Muscle layer of duodenum (tissue), 2 donors: ENCODE measurements around the gene UNC5B.
"Not testable (repeated sequence)": the region's sequence is repeated elsewhere in the genome, so short reads cannot be mapped to it uniquely, and the experiment has no call there.

Experiments used
- H3K27ac ChIP-seq: one replicate; pipeline ENCODE4 v1.7.0; 2013; ENCODE audit warnings: mild to moderate bottlenecking, low read length
- H3K27me3 ChIP-seq: one replicate; pipeline ENCODE4 v1.7.0; 2013; ENCODE audit warnings: low read depth, mild to moderate bottlenecking, control low read depth, low read length
- H3K36me3 ChIP-seq, 2 donors: one replicate each; pipeline ENCODE4 v1.7.0; 2013; ENCODE audit warnings: low read length in 2 of 2, control low read depth in 1 of 2, mild to moderate bottlenecking in 1 of 2; ENCODE audit not compliant: insufficient read depth in 2 of 2, control insufficient read depth in 1 of 2
- H3K4me1 ChIP-seq, 2 donors: one replicate each; pipeline ENCODE4 v1.7.0; 2013; ENCODE audit warnings: low read length in 2 of 2, mild to moderate bottlenecking in 2 of 2, control low read depth in 1 of 2, moderate library complexity in 1 of 2; ENCODE audit not compliant: insufficient read depth in 2 of 2, control insufficient read depth in 1 of 2
- H3K4me3 ChIP-seq, 2 donors: one replicate each; pipeline ENCODE4 v1.7.0; 2013; ENCODE audit warnings: low read length in 2 of 2, low read depth in 1 of 2, mild to moderate bottlenecking in 1 of 2
- H3K9me3 ChIP-seq, 2 donors: one replicate each; pipeline ENCODE4 v1.7.0; 2013; ENCODE audit warnings: low read length in 2 of 2, control low read depth in 1 of 2, mild to moderate bottlenecking in 1 of 2; ENCODE audit not compliant: control insufficient read depth in 1 of 2
- donor health status: healthy.

UNC5B gene

GRCh38 chr10:71266147-71266917, 54.0 kb downstream of the UNC5B start:
- no peak overlapping the region for H3K4me3 ChIP-seq
- no peaks in the 10 kb centered on the region for H3K9me3 ChIP-seq
- H3K27ac ChIP-seq = no peak overlapping the region
- H3K4me1 ChIP-seq = peaks cover 0 to 44% of the 10 kb centered on the region in 2 donors
- no peaks in the 10 kb centered on the region for H3K36me3 ChIP-seq
- H3K27me3 ChIP-seq = no peaks in the 10 kb centered on the region

- Histone ChIP-seq H3K4me1 (peaks cover 0 to 44% of the 10 kb centered on the region in 2 donors), H3K27ac (no peak overlapping the region), H3K4me3 (no peak overlapping the region), H3K9me3 (no peaks in the 10 kb centered on the region), H3K36me3 (no peaks in the 10 kb centered on the region), H3K27me3 (no peaks in the 10 kb centered on the region)
Measured at GRCh38 chr10:71266918-71267442, 54.6 kb downstream of the UNC5B start.

GRCh38 chr10:71267508-71268240, 55.3 kb downstream of the UNC5B start:
- no peaks in the 10 kb centered on the region for H3K36me3 ChIP-seq
- no peak overlapping the region for H3K4me3 ChIP-seq
- no peaks in the 10 kb centered on the region for H3K27me3 ChIP-seq
- no peak overlapping the region for H3K27ac ChIP-seq
- peaks cover 0 to 44% of the 10 kb centered on the region in 2 donors for H3K4me1 ChIP-seq
- H3K9me3 ChIP-seq = no peaks in the 10 kb centered on the region

- peaks cover 0 to 41% of the 10 kb centered on the region in 2 donors for H3K4me1 ChIP-seq
- no peaks in the 10 kb centered on the region for H3K27me3 ChIP-seq
- H3K9me3 ChIP-seq = no peaks in the 10 kb centered on the region
- H3K27ac ChIP-seq = no peak overlapping the region
- no peaks in the 10 kb centered on the region for H3K36me3 ChIP-seq
- no peak overlapping the region for H3K4me3 ChIP-seq
Measured at GRCh38 chr10:71268247-71268691, 55.9 kb downstream of the UNC5B start.

GRCh38 chr10:71268758-71269157, 56.4 kb downstream of the UNC5B start:
- H3K36me3 ChIP-seq = no peaks in the 10 kb centered on the region
- no peak overlapping the region for H3K27ac ChIP-seq
- no peak overlapping the region for H3K4me3 ChIP-seq
- H3K9me3 ChIP-seq = no peaks in the 10 kb centered on the region
- no peaks in the 10 kb centered on the region for H3K27me3 ChIP-seq
- H3K4me1 ChIP-seq = peaks cover 0 to 41% of the 10 kb centered on the region in 2 donors

DNA sequence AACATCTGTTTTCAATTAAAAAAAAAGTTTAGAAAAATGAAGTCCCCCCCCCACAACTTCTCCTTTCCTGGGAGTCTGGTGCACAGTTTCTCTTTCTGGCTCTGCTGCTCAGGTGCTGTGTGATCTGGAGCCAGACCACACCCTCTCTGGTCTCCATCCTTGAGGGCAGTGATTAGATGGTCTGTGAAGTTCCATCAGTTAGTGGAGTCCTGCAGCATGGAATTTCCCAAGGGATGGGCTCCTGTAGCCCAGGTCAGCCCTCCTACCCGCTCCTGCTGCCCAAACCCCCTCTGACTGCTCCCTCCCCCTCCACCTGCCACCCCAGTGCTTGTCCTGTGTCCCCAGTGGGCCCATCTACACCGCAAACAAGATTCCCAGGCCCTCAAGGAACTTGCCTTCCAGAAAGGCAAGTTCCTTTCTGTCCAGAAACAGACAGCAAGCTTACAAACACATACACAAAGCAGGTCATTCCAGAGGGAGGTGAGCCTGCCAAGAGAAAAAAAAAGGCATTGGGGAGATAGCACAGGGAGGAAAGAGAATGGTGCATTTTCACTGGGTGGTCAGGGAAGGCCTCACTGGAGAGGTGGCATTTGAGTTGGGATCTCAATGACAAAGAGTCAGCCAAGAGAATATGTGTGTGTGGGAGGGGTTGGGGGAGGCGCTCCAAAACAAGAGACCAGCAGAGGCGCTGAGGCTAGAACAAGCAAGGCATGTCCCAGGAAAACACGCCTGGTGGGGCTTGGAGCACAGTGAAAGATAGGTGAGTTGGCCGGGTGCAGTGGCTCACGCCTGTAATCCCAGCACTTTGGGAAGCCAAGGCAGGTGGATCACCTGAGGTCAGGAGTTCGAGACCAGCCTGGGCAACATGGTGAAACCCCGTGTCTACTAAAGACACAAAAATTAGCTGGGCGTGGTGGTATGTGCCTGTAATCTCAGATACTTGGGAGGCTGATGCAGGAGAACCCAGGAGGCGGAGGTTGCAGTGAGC, 57.2 kb downstream of the UNC5B start:
- H3K4me1 ChIP-seq = peaks cover 0 to 43% of the 10 kb centered on the region in 2 donors
- no peaks in the 10 kb centered on the region for H3K9me3 ChIP-seq
- no peak overlapping the region for H3K27ac ChIP-seq
- H3K36me3 ChIP-seq = no peaks in the 10 kb centered on the region
- no peaks in the 10 kb centered on the region for H3K27me3 ChIP-seq
- H3K4me3 ChIP-seq = no peak overlapping the region

GRCh38 chr10:71270301-71271220, 58.2 kb downstream of the UNC5B start:
- Histone ChIP-seq H3K4me1 (peaks cover 0 to 47% of the 10 kb centered on the region in 2 donors), H3K27ac (no peak overlapping the region), H3K9me3 (no peaks in the 10 kb centered on the region), H3K36me3 (no peaks in the 10 kb centered on the region), H3K4me3 (no peak overlapping the region), H3K27me3 (no peaks in the 10 kb centered on the region)

DNA sequence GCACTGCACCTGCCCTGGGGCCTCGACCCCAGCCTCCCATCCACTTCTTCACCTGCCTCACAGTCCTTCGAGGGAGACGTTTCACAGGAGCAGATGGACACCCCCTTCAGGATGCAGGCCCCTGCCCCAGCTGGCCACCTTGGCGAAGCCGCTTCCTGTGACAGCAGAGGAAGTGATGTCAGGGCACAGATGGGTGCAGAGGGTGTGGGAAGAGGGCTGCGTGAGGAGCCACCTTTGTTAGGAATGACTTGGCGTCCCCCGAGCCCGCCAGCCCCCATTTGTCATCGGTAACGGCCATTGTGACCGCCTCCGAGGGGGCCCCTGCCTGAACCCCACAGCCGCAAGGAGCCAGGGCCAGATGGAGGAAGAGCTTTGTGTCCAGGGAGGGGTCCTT, 59.3 kb downstream of the UNC5B start:
- no peaks in the 10 kb centered on the region for H3K27me3 ChIP-seq
- peaks cover 0 to 38% of the 10 kb centered on the region in 2 donors for H3K4me1 ChIP-seq
- H3K4me3 ChIP-seq = no peak overlapping the region
- H3K27ac ChIP-seq = no peak overlapping the region
- no peaks in the 10 kb centered on the region for H3K36me3 ChIP-seq
- no peaks in the 10 kb centered on the region for H3K9me3 ChIP-seq

DNA sequence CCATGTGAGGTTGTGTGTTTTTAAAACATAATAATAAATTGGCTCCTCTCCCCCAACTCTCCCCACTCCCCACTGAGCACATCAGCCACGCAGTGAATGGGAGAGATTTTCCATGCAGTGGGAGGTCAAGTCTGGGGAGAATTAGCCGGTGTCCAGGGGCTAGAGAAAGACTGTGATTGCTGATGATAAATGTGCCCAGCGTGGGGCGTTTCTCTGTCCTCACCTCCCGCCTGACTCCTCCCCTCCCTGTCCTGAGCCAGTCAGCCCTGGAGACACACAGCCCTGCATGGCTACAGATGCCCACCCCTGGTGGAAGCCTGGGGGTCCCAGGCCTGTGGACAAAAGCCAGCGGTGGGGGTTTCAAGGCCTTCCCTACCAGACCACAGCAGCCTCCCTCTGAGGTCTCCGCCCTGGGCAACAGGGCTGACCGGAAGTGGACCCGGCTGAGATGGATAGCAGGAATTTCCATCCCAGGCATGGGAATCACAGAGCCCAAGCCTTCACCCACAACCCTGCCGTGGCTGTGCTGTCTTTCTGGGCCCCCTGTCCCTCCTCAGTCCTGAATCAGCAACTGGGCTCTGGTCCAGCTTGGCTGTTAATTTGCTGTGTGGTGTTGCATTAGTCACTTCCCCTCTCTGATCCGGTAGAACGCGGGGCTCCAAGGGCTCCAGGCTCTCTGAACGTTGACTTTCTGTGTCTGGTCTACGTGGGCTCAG, 59.8 kb downstream of the UNC5B start:
- H3K4me3 ChIP-seq = no peak overlapping the region
- no peaks in the 10 kb centered on the region for H3K9me3 ChIP-seq
- no peak overlapping the region for H3K27ac ChIP-seq
- peaks cover 0 to 32% of the 10 kb centered on the region in 2 donors for H3K4me1 ChIP-seq
- H3K27me3 ChIP-seq = no peaks in the 10 kb centered on the region
- no peaks in the 10 kb centered on the region for H3K36me3 ChIP-seq

DNA sequence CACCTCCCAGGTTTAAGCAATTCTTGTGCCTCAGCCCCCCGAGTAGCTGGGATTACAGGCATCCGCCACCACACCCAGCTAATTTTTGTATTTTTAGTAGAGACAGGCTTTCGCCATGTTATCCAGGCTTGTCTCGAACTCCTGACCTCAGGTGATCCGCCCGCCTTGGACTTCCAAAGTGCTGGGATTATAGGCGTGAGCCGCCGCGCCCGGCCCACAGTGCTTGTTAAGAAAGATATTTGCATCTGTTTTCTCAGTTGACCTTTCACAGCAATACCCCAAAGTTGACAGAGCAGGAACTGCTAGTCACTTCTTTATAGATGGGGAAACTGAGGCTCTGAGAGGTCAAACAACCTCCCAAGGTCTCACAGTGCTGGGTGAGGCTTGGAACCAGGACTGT, 60.6 kb downstream of the UNC5B start:
- H3K27ac ChIP-seq, H3K36me3 ChIP-seq, H3K27me3 ChIP-seq, H3K9me3 ChIP-seq, H3K4me3 ChIP-seq: not testable (repeated sequence)
- peaks cover 0 to 31% of the 10 kb centered on the region in 2 donors for H3K4me1 ChIP-seq
